GM12801 (cell line): Measurements from ENCODE around the gene MICU2.

Source experiments
- TF ChIP-seq, protein P1 (sequence below): IDR thresholded peaks from one replicate; pipeline ENCODE4 v1.5.1; 2011; ENCODE audit warnings: control low read depth; ENCODE audit not compliant: insufficient read length; ENCODE audit errors: extremely low read depth

MICU2 gene

DNA sequence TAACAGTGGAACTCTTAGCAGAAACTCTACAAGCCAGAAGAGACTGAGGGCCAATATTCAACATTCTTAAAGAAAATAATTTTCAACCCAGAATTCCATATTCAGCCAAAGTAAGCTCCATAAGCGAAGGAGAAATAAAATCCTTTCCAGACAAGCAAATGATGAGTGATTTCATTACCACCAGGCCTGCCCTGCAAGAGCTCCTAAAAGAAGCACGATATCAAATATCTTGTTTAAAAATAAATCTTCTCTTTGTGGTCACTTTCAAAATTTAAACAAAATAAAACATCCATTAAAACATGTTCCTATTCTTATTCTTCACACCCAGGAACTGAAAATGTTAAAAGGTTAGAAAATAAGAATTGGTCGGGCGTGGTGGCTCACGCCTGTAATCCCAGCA, 13.7 kb downstream of the MICU2 start:
- TF ChIP-seq, protein P1, sequence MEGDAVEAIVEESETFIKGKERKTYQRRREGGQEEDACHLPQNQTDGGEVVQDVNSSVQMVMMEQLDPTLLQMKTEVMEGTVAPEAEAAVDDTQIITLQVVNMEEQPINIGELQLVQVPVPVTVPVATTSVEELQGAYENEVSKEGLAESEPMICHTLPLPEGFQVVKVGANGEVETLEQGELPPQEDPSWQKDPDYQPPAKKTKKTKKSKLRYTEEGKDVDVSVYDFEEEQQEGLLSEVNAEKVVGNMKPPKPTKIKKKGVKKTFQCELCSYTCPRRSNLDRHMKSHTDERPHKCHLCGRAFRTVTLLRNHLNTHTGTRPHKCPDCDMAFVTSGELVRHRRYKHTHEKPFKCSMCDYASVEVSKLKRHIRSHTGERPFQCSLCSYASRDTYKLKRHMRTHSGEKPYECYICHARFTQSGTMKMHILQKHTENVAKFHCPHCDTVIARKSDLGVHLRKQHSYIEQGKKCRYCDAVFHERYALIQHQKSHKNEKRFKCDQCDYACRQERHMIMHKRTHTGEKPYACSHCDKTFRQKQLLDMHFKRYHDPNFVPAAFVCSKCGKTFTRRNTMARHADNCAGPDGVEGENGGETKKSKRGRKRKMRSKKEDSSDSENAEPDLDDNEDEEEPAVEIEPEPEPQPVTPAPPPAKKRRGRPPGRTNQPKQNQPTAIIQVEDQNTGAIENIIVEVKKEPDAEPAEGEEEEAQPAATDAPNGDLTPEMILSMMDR: no peak

DNA sequence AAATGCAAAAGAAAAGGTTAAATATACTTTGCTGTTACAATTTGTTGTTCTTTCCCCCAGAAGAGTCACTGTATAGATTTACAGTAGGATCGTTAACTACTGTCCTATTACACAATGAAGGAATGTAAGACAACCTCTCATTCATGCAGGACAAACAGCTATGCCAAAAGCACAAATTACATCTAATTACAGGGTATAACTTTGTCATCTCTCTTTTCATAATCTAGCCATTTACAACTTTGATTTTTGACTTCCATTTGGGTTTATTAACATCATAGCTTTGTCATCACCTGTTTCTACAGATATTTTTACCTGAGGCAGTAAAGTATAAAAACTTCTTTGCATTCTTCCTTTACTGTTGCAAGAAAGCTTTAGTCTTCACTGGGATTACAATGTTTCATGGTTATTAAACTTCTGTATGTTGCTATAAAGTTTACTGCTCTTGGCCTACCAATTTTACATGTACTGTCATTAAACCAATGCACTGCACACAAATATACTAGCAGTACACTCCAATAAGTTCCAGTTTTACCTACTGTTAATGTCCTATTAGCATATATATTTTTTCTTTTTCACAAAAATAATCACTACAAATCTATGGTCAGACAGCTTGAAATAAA, 18.9 kb downstream of the MICU2 start:
- TF ChIP-seq, protein P1: no peak

GRCh38 chr13:21583478-21583877, 20.5 kb downstream of the MICU2 start:
- TF ChIP-seq, protein P1: no peak

- TF ChIP-seq, protein P1: no peak
Measured at GRCh38 chr13:21580736-21581135, 23.2 kb downstream of the MICU2 start.

DNA sequence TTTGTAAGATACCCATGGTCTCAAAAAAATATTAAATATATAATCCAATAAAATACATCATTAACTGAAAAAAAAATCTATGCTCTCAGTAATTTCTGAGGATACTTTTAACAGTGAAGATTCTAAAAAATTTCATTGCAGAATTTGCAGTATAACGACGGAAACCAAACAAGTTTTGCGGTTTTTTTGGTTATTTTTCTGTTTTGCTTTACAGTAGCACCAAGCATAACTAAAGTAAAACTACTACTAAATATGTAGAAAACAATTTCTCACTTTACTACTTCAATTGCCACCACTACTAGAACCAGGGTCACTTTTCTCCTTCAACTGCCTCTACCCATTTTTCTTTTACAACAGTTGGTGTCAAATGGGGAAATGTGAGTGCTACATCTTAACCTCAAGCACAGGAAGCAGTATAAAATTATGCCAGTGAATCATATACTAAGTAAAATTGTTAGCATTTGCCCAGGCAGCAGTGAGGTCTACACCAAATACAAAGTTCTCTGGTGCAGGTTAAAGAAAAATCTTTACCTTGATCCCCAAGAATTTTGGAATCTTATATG, 24.1 kb downstream of the MICU2 start:
- TF ChIP-seq, protein P1: no peak

DNA sequence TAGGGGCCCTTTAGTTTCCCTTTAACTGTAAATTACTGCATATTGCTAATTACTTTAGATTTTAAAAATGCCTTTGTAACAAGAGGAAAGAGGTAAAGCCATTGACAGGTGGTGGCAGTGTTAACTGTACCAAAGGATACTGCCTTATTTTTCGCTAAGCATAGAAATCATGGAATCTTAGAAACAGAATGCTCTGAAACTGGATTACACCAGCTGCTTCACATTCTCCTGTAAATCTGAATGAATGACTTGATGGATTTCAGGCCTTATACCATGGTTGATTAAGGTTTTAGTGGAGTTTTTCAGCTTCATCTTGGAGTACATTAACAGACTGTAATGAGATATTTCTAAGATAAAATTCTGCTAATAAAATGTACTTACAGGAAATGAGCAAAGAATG, 25.2 kb downstream of the MICU2 start:
- TF ChIP-seq, protein P1: no peak

- TF ChIP-seq, protein P1: no peak
Measured at GRCh38 chr13:21576426-21576825, 27.5 kb downstream of the MICU2 start.
